Sigmoid colon (tissue), 3 donors: ENCODE measurements around the gene FN3K.

Source experiments
- POLR2A ChIP-seq, 2 donors: fragments of 450-650 bp; IDR thresholded peaks; one replicate each; pipeline ENCODE4 v1.6.1; 2016; ENCODE audit warnings: antibody characterized with exemption in 2 of 2, mild to moderate bottlenecking in 2 of 2, moderate library complexity in 2 of 2
- TF ChIP-seq, protein P1 (sequence below), 4 experiments: fragments of 450-650 bp in 3 of 4; fragments of 200-600 bp in 1 of 4; IDR thresholded peaks; one replicate each; pipeline ENCODE4 v1.5.1; 2016 to 2019; ENCODE audit warnings: antibody characterized with exemption in 4 of 4, mild to moderate bottlenecking in 3 of 4, moderate library complexity in 2 of 4

DNA sequence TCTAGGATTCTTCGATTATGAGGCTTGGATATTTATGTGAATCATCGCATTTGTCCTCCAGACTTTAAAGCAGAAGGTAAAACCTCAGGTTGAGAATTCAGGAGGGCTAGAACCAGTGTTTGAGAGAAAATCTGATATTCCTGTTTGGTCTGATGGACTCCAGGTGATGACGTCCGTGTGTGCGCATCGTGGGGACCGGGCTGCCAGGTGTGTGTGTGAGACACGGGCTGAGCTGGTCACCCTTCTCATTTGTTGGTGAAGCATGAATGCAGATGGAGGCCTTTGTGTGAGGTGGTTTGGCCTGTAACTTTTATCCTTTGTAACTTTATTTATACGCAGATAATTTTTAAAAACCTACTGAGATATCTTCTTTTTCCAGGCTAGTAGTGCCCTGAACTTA, 61.6 kb downstream of the FN3K start:
- TF ChIP-seq, protein P1, sequence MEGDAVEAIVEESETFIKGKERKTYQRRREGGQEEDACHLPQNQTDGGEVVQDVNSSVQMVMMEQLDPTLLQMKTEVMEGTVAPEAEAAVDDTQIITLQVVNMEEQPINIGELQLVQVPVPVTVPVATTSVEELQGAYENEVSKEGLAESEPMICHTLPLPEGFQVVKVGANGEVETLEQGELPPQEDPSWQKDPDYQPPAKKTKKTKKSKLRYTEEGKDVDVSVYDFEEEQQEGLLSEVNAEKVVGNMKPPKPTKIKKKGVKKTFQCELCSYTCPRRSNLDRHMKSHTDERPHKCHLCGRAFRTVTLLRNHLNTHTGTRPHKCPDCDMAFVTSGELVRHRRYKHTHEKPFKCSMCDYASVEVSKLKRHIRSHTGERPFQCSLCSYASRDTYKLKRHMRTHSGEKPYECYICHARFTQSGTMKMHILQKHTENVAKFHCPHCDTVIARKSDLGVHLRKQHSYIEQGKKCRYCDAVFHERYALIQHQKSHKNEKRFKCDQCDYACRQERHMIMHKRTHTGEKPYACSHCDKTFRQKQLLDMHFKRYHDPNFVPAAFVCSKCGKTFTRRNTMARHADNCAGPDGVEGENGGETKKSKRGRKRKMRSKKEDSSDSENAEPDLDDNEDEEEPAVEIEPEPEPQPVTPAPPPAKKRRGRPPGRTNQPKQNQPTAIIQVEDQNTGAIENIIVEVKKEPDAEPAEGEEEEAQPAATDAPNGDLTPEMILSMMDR (IDR thresholded peaks at IDR 0.05), result no peak
- no peak for TF ChIP-seq POLR2A (IDR thresholded peaks at IDR 0.05)
